CD4-positive, CD25-positive, alpha-beta regulatory T cell (primary cell): Measurements from ENCODE around the gene ARHGAP27. TPM values are rescaled to one million over a fixed set of nuclear protein-coding genes. Genes with fewer than 3 reads are reported as not detected.

Source experiments
- ATAC-seq, 2 donors: fragments of 150-1000 bp; cut with Tn5 transposase; one replicate each; pipeline ENCODE4 v1.10.0; 2021; ENCODE audit warnings: low read depth in 2 of 2, moderate number of reproducible peaks in 2 of 2, moderate library complexity in 1 of 2
- DNase-seq, 3 donors: peaks; one replicate each; pipeline versions ENCODE4 v3.0.0 to v3.0.0-alpha.2; 2012 to 2022; ENCODE audit warnings: mixed read lengths in 1 of 3
- H3K27ac ChIP-seq: one replicate; pipeline ENCODE4 v1.7.0; 2013; ENCODE audit warnings: mild to moderate bottlenecking, low read length; ENCODE audit not compliant: insufficient read depth, poor library complexity, severe bottlenecking
- H3K27me3 ChIP-seq: one replicate; pipeline ENCODE4 v1.7.0; 2013; ENCODE audit warnings: low read length; ENCODE audit not compliant: control insufficient read depth, insufficient read depth
- H3K36me3 ChIP-seq: one replicate; pipeline ENCODE4 v1.7.0; 2013; ENCODE audit warnings: mild to moderate bottlenecking, low read length, moderate library complexity; ENCODE audit not compliant: control insufficient read depth, insufficient read depth
- H3K4me1 ChIP-seq: 2 replicates; pipeline ENCODE4 v1.7.0; 2013; ENCODE audit warnings: mild to moderate bottlenecking, low read length; ENCODE audit not compliant: insufficient read depth, control insufficient read depth, poor library complexity, severe bottlenecking
- H3K4me3 ChIP-seq: one replicate; pipeline ENCODE4 v1.7.0; 2013; ENCODE audit warnings: low read depth, mild to moderate bottlenecking, low read length, moderate library complexity
- H3K9me3 ChIP-seq, 2 experiments: 1 replicate in 1 of 2; 2 replicates in 1 of 2; pipeline ENCODE4 v1.7.0; 2013; ENCODE audit warnings: low read length in 2 of 2, mild to moderate bottlenecking in 1 of 2, moderate library complexity in 1 of 2; ENCODE audit not compliant: control insufficient read depth in 2 of 2
- H3K27ac Mint-ChIP-seq, 3 donors: one replicate each; pipeline ENCODE4 v1.8.0; 2020 to 2022; ENCODE audit warnings: mild to moderate bottlenecking in 3 of 3, mixed read lengths in 3 of 3, moderate library complexity in 2 of 3
- H3K27me3 Mint-ChIP-seq: one replicate; pipeline ENCODE4 v1.8.0; 2022; ENCODE audit warnings: mild to moderate bottlenecking, mixed read lengths
- H3K36me3 Mint-ChIP-seq: one replicate; pipeline ENCODE4 v1.8.0; 2020; ENCODE audit warnings: mixed read lengths
- H3K4me1 Mint-ChIP-seq, 4 donors: one replicate each; pipeline ENCODE4 v1.8.0; 2020 to 2022; ENCODE audit warnings: mixed read lengths in 4 of 4, mild to moderate bottlenecking in 1 of 4
- H3K4me3 Mint-ChIP-seq, 4 donors: one replicate each; pipeline ENCODE4 v1.8.0; 2020 to 2022; ENCODE audit warnings: mild to moderate bottlenecking in 4 of 4, mixed read lengths in 4 of 4, moderate library complexity in 3 of 4
- H3K9me3 Mint-ChIP-seq, 7 donors: one replicate each; pipeline ENCODE4 v1.8.0; 2020 to 2022; ENCODE audit warnings: mixed read lengths in 7 of 7, mild to moderate bottlenecking in 3 of 7, moderate library complexity in 2 of 7
- polyA plus RNA-seq, 4 donors: library from polyadenylated mRNA; unstranded; fragments of 300-500 nt; fragmentation: Illumina TruSeq; gene quantifications; one replicate each; pipeline ENCODE4 v1.2.3, GENCODE V29; 2021
- total RNA-seq: library from RNA; stranded (reverse); gene quantifications from one replicate; pipeline ENCODE4 v1.2.3, GENCODE V29; 2022

ARHGAP27 gene
- total and polyA plus RNA-seq, 5 donors from 2014 or later: 23.9 to 78.5 (median 26.0) TPM

DNA sequence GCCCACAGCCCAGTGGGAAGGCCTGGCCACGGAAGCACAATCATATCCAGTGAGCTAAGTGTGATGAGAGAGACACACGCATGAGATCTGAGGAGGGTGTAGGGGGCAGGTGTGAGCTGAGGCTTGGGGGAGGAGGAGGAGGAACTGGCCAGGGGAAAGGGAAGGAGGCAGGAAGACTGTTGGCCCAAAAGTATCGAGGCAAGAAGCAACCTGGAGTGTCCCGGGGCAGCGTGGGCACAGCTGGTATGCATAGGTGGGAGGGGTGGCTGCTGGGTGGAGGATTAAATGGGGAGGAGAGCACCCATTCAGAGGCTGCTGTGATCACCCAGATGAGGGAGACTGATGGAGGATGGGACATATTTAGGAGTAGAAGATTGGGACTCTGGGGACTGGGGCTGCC lies 41.4 kb downstream of the ARHGAP27 start:
- Mint-ChIP-seq H3K4me3 (no peak overlapping the region), H3K4me1 (peaks cover 0 to 12% (median 6%) of the 10 kb centered on the region in 4 donors), H3K36me3 (no peaks in the 10 kb centered on the region), H3K27me3 (peaks cover 5% of the 10 kb centered on the region), H3K9me3 (peaks cover 0 to 3% (median 0%) of the 10 kb centered on the region in 7 donors), H3K27ac (peak overlapping the region in 1 of 3 donors; percentile 47)
- Histone ChIP-seq H3K4me1 (no peaks in the 10 kb centered on the region), H3K4me3 (no peak overlapping the region), H3K9me3 (no peaks in the 10 kb centered on the region), H3K36me3 (peaks cover 22% of the 10 kb centered on the region), H3K27me3 (peaks cover 4% of the 10 kb centered on the region), H3K27ac (no peak overlapping the region)
- DNase-seq (no peak), ATAC-seq (no peak)

DNA sequence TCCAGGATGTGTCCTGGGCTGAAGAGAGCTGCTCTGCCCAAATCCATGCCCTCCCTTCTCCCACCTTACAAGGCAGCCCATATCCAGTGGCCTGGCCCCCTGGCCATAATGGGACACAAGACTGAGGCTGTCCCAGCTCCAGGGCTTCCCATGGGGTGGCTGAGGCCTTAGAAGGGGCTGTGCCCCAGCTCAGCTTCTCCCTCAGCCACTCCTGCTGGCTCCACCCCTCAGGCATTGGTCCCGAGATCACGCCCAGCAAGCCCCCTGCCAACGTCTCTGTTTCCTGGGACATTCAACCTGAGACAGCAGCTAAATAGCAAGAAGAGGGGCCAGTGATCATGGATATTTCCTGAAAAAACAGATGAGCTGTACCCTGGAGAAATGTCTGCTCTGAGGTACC lies 43.3 kb downstream of the ARHGAP27 start:
- Mint-ChIP-seq H3K4me3 (no peak overlapping the region), H3K27ac (peak overlapping the region in 1 of 3 donors; percentile 6), H3K9me3 (peaks cover 0 to 3% (median 0%) of the 10 kb centered on the region in 7 donors), H3K36me3 (no peaks in the 10 kb centered on the region), H3K27me3 (peaks cover 5% of the 10 kb centered on the region), H3K4me1 (peaks cover 0 to 16% (median 7%) of the 10 kb centered on the region in 4 donors)
- no peak for DNase-seq
- peaks cover 4% of the 10 kb centered on the region for H3K4me1 ChIP-seq
- no peak for ATAC-seq
- H3K9me3 ChIP-seq: no peaks in the 10 kb centered on the region
- peaks cover 4% of the 10 kb centered on the region for H3K27me3 ChIP-seq
- no peak overlapping the region for H3K27ac ChIP-seq
- no peak overlapping the region for H3K4me3 ChIP-seq
- H3K36me3 ChIP-seq: peaks cover 8% of the 10 kb centered on the region

DNA sequence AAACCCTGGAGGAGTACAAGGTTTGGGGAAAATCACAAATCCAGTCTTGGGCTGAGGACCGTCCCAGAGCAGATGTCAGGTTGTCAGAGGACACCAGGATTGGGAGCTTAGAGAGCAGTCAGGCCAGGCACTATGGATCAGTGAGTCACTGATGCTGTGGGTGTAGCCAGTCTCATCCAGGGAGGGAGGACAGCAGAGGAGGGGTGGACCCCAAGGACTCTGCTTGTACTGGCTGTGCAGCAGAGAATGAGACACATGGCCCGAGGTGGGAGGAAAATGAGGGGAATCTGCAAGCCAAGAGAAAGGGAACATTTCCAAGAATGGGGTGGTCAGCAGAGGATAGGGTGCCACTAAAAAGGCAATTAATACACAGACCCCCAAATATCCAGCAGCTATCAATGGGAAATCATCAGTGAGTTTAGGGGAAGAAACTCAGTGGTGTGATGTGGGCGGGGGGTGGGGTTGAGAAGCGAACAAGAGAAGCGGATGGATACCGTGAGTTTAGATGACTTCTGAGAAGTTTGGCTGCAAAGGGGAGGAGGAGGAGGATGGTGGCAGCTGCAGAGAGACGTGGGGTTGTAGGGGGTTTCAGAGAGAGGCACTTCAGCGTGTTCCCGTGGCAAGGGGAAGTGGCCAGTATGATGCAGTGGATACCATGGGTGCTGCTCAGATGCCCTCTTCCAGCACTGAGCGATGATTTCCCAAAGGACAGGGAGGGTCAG lies 43.9 kb downstream of the ARHGAP27 start:
- Histone ChIP-seq H3K9me3 (no peaks in the 10 kb centered on the region), H3K36me3 (peaks cover 2% of the 10 kb centered on the region), H3K27me3 (peaks cover 4% of the 10 kb centered on the region), H3K4me3 (no peak overlapping the region), H3K4me1 (peaks cover 4% of the 10 kb centered on the region), H3K27ac (no peak overlapping the region)
- peaks cover 0 to 3% (median 0%) of the 10 kb centered on the region in 7 donors for H3K9me3 Mint-ChIP-seq
- peaks cover 5% of the 10 kb centered on the region for H3K27me3 Mint-ChIP-seq
- peaks cover 0 to 16% (median 7%) of the 10 kb centered on the region in 4 donors for H3K4me1 Mint-ChIP-seq
- no peaks in the 10 kb centered on the region for H3K36me3 Mint-ChIP-seq
- no peak for ATAC-seq
- no peak overlapping the region for H3K27ac Mint-ChIP-seq
- H3K4me3 Mint-ChIP-seq: no peak overlapping the region
- DNase-seq: peak in 1 of 3 donors; percentile 70

DNA sequence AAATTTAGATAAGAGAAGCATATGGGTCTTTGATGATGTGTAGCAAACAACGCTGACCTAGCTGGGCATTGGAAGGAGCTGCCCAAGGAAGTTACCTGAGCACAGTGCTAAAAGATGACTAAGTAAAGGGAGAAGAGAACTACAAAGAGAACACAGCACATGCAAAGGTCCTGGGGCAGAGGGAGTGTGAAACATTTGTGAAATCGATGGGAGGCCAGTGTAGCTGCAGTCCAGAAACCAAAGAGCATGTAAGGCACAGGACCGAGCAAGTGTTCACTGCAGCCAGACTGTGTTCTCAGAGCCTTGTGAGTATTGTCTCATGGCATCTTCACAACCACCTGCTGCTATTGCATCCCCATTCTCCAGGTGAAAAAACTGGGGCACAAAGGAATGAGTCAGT lies 44.9 kb downstream of the ARHGAP27 start:
- DNase-seq: no peak
- H3K9me3 Mint-ChIP-seq: peaks cover 0 to 3% (median 0%) of the 10 kb centered on the region in 7 donors
- H3K27ac Mint-ChIP-seq: peak overlapping the region in 1 of 3 donors; percentile 78
- no peak overlapping the region for H3K4me3 ChIP-seq
- peaks cover 0 to 16% (median 7%) of the 10 kb centered on the region in 4 donors for H3K4me1 Mint-ChIP-seq
- H3K4me3 Mint-ChIP-seq: peak overlapping the region in 1 of 4 donors; percentile 60
- H3K4me1 ChIP-seq: peaks cover 4% of the 10 kb centered on the region
- H3K36me3 Mint-ChIP-seq: no peaks in the 10 kb centered on the region
- H3K36me3 ChIP-seq: no peaks in the 10 kb centered on the region
- H3K27ac ChIP-seq: no peak overlapping the region
- H3K9me3 ChIP-seq: no peaks in the 10 kb centered on the region
- no peak for ATAC-seq
- peaks cover 4% of the 10 kb centered on the region for H3K27me3 ChIP-seq
- H3K27me3 Mint-ChIP-seq: peaks cover 9% of the 10 kb centered on the region

DNA sequence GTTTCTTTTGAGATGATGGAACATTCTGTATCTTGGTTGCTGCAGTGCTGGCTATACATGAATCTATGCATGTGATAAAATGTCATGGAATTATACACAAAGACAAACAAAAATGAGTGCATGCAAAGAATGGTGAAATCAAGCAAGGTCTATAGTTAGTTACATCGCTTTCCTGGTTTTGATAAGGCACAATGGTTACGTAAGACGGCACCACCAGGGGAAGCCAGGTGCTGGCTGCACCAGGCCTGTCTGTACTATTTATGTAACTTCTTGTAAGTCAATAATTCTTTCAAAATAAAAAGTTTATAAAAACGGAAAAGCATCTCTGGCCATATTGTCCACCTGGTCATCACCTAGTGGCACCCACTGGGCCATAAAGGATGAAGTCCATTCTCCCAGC lies 46.5 kb downstream of the ARHGAP27 start:
- peaks cover 4% of the 10 kb centered on the region for H3K27me3 ChIP-seq
- ATAC-seq (no peak), DNase-seq (no peak)
- Mint-ChIP-seq H3K27ac (no peak overlapping the region), H3K9me3 (peaks cover 0 to 3% (median 0%) of the 10 kb centered on the region in 7 donors), H3K36me3 (no peaks in the 10 kb centered on the region), H3K27me3 (peaks cover 9% of the 10 kb centered on the region), H3K4me3 (no peak overlapping the region), H3K4me1 (peaks cover 0 to 16% (median 5%) of the 10 kb centered on the region in 4 donors)
- peaks cover 4% of the 10 kb centered on the region for H3K4me1 ChIP-seq
- no peak overlapping the region for H3K27ac ChIP-seq
- H3K4me3 ChIP-seq: no peak overlapping the region
- H3K9me3 ChIP-seq: no peaks in the 10 kb centered on the region
- H3K36me3 ChIP-seq: no peaks in the 10 kb centered on the region

DNA sequence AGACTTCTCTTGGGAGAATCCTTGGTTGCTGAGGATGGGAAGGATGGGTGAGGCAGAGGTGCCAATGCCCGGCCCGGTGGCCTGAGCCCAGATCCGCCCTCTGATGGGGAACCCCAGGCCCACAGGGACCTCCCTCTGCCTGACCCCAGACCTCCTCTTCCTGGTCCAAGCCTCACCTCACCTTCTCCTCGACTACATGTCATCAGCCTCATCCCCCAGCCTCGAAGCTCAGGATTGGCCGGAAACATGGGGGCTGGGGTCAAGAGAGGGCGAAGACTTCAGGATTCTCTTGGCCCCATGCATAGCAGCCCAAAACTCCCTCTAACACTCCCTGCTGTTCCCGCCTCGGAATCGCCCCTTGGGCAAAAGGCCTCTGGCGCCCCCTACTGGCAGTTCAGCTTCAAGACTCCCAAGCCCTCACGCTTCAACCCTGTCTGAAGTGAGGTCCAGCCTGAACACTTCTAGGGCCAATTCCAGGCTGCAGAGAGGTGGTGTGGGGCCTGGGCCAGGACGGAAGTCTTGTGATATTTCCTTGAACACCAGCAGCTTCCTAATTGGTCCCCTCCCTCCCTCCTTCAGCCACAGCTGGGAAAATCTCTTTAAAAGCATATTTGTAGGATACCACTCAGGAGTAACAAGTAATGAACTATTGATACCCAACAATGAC lies 47.2 kb downstream of the ARHGAP27 start:
- peaks cover 0 to 3% (median 0%) of the 10 kb centered on the region in 7 donors for H3K9me3 Mint-ChIP-seq
- peaks cover 0 to 16% (median 5%) of the 10 kb centered on the region in 4 donors for H3K4me1 Mint-ChIP-seq
- no peaks in the 10 kb centered on the region for H3K36me3 Mint-ChIP-seq
- peak overlapping the region in 1 of 4 donors; percentile 14 for H3K4me3 Mint-ChIP-seq
- Histone ChIP-seq H3K36me3 (no peaks in the 10 kb centered on the region), H3K27ac (no peak overlapping the region), H3K9me3 (no peaks in the 10 kb centered on the region), H3K4me3 (no peak overlapping the region), H3K27me3 (peaks cover 4% of the 10 kb centered on the region), H3K4me1 (peaks cover 4% of the 10 kb centered on the region)
- H3K27me3 Mint-ChIP-seq: peaks cover 11% of the 10 kb centered on the region
- ATAC-seq (peak; percentile 82 to 87), DNase-seq (peak; percentile 77 to 84 (median 82))
- peak overlapping the region in 1 of 3 donors; percentile 73 for H3K27ac Mint-ChIP-seq

DNA sequence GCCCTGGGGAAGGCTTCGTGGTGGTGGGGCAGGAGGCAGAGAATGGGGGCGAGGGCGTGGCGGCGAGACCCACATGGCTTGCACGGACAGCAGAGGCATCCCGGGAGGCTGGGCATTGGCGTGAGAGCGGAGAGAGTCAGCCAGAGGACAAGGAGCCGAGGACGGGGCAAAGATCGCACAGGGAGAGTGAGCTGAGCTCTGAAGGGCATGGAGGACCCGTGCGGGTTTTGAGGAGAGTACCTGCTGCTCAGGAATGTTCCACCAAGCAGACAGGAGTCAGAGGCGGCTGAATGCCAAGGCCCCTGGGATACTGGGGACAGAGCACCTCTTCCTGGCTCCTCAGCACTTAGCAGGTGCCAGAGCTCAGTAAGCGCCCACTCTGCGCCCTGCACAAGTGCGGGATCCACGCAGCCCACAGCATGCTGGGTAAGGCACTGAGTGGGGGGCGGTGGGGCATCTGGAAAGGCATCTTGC lies 47.8 kb downstream of the ARHGAP27 start:
- Histone ChIP-seq H3K27me3 (peaks cover 4% of the 10 kb centered on the region), H3K4me1 (peaks cover 4% of the 10 kb centered on the region), H3K27ac (no peak overlapping the region), H3K9me3 (no peaks in the 10 kb centered on the region), H3K36me3 (no peaks in the 10 kb centered on the region), H3K4me3 (no peak overlapping the region)
- no peak overlapping the region for H3K4me3 Mint-ChIP-seq
- peaks cover 0 to 16% (median 5%) of the 10 kb centered on the region in 4 donors for H3K4me1 Mint-ChIP-seq
- peaks cover 14% of the 10 kb centered on the region for H3K27me3 Mint-ChIP-seq
- DNase-seq (no peak), ATAC-seq (no peak)
- peaks cover 0 to 3% (median 0%) of the 10 kb centered on the region in 7 donors for H3K9me3 Mint-ChIP-seq
- no peaks in the 10 kb centered on the region for H3K36me3 Mint-ChIP-seq
- H3K27ac Mint-ChIP-seq: peak overlapping the region in 1 of 3 donors; percentile 38
